Femur (tissue), 1 donor: ENCODE results near the gene EDRF1.

Experiments used
- DNase-seq: peaks from one replicate; pipeline ENCODE4 v3.0.0-alpha.2; 2017

Gene EDRF1

DNA sequence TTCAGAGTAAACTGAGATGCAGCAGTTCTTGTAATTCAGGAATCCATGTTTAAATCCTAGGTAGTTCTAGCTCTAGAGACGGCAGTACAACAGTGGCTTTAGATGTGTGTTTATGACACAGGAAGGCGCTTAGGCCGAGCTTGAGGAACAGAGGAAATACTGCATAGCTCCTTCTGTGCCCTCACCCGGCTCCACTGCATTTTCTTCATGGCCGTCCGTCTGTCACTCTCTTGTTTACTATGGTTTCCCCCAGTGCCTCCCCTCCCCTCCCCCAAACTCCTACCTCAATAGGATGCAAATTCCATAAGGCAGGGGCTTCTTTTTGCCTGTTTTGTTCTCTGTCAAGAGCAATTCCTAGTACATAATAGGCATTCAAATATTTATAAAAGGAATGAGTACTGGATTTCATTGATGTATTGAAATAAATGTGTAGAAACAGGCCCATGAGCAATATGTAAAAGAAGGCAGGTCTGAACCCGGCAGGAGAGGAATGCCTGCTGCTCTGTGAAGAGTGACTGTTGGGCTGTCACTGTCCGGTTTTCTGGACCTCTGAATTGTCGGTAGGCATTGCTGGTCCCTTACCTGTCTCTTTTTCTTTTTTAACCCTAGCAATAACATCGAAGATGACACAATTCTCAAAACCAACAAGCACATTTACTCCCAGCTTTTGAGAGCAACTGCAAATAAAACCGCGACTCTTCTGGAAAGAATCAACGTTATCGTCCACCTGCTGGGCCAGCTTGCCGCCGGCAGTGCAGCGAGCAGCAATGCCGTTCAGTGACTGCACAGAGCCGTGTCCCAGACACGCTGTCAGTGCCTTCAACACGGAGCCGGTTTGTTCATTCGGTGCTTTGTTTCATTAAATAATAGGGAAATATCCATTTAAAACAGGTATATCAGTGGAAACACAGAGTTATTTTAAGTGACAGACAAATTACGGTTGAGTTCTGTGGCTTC lies 43.5 kb downstream of the EDRF1 start:
- DNase-seq: no peak

DNA sequence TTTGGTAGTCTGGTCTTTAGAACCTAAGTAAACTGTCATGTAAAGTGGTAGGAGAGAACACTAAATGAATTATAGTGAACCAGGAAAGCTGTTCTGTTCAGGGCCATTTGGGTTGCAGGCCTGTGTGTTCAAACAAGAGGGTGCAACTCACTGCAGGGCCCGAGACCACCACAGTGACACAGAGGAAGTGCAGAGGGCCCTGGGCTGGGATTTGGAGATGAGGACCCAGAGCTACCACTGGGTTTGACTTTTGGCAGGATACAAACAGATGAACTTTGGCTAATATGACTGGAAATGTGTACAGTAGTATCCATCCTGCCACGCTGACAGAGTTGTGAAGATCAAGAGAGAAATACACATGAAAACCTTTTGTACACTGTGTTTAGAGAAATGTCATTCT lies 46.3 kb downstream of the EDRF1 start:
- no peak for DNase-seq

DNA sequence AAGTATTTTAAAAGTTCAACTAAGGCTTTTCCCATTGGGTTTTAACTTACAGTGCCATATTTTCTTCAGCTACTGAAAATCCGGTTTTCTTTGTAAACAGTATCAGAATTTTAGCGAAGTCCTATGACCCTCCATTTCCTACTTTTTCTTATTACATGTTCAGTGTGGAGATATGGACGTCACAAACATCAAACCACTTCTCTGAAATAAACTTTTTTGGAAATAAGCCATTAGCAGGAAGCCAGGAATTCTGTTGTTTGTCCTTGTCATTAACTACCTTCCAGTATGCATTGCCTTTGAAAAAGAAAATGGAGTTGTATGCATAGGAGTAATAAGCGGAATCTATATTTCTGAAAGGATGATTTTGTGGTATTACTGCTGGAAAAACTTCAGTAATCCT lies 47.0 kb downstream of the EDRF1 start:
- DNase-seq: no peak

DNA sequence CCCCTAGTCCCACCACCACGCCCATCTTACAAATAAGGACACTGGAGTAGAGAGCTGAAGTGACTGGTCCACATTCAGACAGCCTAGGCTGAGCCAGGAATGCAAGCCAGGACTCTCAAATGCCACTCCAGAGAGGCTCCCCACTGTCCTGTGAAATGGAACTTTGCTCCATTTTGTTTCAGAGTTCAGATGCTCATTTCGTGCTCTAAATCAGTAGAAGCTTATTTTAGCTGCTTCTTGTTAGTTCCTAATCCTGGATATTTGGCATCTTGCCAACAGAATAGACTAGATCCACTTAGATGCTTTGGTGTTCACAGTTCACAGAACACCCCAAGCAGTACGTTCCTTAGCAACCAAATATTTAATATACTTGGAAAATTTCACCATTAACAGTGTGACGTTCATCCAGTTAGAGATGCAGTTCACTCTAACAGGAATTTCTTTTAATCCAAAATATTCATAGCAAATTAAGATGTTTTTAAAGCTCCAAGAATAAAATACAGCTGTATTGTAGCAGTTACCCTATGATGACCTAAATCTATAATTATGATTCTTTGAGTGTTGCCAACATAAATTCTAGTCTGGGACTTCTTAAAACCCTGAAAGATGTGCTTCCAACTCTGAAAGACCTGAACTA lies 48.8 kb downstream of the EDRF1 start:
- DNase-seq: no peak

DNA sequence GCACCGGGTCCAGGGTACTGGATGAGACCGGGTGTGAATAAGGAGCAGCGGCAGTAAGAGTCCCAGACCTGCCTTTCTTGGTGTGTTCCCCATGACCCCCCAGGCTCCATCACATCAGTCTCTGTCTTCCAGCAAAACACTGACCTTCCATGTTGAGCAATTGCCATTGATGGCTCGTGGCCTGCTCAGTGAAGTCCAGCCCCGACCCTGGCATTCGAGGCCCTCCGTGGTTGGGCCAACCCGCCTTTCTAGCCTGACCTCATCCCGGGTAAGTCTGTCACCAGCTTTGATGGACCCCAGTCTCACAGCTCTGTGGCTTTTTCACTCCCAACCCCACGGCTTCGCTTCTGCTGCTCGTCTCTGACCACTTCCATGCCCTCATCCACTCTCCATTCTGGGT lies 49.7 kb downstream of the EDRF1 start:
- no peak for DNase-seq

DNA sequence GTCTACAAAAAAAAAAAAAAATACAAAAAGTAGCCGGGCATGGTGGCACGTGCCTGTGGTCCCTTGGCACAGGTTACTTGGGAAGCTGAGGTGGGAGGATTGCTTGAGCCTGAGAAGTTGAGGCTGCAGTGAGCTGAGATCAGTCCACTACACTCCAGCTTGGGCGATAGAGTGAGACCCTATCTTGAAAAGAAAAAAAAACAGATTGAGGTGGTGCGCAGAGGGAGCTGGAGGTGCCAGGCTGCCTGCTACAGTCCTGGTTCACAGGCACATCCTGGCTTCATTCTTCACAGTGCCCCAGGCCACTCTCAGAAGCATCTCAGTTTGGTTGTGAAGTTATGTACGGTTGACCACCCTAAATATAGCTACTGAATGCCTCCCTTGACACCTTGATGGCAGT lies 51.3 kb downstream of the EDRF1 start:
- DNase-seq: no peak

DNA sequence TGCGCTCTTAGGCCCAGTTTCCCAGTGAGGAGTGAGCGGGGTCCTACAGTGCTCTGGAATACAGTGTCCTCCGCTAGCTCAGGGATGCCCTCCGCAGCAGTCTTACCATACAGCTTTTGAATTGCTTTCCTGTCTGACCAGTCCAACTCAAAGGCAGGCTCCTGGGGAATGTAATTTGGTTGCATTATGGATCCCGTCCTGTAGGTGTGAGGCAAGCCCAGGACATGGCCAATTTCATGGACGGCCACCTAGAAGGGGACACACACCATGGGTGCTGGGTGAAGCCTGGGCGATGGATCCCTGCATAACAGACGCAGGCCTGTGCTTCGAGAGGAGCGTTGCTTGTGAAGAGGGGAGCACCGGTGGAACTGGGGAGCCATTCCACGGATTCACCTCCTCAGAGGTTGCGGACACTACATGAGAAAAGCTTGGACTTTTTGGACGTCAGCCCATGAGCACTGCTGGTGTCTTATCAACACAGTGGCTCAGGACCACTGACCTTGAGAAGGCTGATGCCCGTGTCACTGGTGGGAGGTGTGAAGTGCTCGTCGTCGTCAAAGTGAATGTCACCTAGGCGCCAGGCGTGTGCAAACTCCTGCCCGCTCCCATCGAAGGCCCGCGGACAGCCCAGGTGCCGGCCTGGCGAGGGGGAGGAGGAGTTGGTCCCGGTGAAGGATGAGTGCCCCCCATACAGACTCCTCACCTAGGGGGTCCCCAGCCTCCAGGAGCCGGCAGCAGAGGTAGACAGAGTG lies 52.8 kb downstream of the EDRF1 start:
- DNase-seq: no peak

DNA sequence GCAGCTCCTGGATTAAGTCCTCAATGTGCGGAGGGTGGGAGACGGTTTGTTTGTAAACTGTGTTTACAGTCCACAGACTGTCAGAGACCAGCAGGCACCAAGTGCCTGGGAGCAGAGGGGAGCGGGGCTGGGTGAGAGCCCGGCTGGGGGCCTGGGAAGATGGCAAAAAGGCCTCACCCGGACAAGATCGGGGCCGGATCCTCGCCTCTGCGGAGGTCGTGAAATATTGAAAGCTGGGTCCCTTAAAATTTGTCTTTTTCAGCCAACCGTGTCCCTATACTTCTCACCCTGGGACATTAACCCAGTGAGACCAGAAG lies 53.3 kb downstream of the EDRF1 start:
- DNase-seq: no peak

DNA sequence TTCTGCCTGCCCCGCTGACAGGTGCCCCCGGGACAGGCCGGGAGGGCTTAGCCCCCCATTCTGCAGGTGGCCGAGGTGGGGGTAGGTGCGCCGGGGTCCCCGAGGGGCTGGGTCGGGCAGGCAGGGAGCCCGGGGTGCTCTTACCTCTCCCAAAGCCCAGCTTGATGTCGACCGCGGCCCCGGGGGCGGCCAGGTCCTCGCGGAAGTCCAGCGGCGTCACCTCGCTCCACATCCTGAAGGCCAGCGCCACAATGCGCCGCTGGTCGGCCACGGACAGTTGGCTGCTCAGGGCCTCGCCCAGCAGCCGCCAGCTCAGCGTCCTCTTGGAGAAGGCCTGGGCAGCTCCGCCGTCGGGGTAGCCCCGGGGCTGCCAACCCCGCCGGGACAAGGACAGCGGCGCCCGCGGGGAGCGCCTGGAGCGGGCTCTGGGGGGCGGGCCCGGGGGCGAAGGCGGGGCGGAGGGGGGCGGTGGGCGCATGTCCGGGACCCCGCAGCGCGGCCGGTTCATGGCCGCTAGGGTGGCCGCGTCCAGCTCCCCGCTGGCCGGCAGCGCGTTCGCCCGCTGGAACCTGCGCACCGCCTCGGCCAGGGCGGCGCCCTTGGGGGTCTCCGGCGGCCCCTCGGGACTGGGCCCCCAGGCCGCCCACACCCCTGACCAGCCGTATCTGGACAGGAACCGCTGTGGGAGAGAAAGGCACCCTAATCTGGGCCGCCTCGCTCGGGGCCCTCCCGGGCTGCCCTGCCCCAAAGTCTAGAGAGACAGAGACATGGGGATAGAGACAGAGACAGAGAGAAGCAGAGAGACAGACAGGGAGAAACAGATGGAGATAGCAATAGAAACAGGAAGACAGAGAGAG lies 54.4 kb downstream of the EDRF1 start:
- DNase-seq: no peak

DNA sequence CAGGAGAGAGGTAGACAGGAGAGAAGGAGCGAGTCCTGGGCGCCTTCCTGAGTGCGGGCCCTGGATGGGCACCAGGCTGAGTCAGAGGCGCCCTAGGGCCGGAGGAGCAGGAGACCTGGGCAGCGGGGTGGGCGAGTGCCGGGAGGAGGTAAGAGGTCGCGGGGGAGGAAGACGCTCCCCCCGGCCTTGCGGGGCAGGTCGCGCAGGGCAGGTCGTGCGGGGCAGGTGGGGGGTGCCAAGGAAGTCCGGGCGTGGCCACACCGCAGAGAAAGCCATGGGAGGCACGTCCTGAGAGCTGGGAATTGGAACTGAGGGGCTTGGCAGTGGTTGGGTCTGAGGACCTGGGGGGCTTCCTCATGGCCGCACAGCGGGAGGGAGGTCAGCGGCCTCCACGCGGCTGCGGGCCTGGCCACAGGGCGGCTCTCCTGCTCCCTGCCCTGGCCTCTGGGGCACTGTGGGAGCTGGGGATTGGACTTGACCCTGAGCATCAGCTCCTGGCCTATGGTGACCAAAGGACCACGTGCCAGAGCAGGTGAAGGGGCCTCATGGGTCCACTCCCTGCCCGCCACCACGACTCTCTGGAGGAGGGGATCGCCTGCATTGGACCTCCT lies 55.2 kb downstream of the EDRF1 start:
- DNase-seq: no peak

DNA sequence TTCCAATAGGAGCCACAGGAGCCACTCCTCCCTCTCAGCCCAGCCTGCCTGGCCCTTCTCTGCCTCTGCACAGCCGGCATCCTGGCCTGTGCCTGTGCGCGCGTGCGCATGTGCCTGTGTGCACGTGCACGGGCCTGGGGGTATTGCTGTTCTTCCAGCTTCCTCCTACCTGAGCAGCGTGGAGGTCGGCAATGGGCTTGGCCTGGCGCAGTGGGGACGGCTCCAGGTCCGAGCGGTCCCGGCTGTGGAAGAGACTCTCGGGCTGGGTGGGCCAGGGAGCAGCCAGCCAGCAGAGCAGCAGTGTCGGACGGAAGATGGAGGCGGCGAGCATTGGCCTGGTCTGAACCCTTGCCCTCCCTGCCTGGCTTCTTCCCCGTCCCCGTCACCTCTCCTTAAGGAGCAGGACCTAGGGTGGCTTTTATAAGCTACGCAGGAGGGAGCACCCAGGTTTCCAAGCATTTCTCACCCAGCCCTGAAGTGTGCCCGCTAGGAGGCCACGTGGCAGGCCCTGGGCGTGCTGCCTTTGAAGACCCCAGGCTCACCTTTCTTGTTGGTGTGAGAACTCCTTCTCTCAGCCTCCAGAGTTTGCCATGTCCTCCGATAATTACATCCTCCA lies 56.1 kb downstream of the EDRF1 start, which contains the start of gene MMP21:
TSS of gene MMP21 (minus strand) at position 331 of the 616 bp plus-strand sequence. CDS start at position 331, 0 bp downstream.
- DNase-seq: no peak

DNA sequence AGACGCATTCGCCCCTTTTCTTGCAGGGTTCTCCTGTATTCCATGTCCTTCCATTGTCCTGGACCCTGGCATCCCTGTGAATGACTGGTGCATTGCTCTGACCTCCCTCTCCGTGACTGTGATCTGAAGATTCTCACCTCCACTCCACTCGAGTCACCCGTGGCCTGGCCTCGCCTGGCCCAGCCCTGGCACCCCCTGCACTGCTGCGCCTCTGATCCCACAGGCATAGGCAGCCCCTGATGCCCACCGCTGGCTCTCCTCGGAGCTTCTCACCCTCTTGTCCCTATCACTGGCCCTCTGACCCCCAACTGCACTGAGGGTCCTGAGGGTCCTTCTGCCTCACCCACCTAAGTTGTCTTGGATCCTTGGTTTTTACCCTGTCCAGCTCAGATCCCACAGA lies 58.3 kb downstream of the EDRF1 start:
- no peak for DNase-seq

DNA sequence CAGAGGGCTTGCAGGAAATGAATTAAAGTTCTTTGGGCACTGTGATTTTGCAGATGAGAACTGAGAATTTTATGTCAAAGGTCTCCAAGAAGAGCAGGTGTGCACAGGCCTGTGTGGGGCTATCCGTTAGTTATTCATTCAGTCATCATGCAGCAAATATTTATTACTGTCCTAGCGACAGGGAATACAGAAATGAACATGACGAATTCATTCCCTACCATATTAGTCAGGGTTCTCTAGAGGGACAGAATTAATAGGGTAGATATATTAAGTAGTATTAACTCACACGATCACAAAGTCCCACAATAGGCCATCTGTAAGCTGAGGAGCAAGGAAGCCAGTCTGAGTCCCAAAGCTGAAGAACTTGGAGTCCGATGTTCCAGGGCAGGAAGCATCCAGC lies 59.0 kb downstream of the EDRF1 start:
- DNase-seq: no peak

DNA sequence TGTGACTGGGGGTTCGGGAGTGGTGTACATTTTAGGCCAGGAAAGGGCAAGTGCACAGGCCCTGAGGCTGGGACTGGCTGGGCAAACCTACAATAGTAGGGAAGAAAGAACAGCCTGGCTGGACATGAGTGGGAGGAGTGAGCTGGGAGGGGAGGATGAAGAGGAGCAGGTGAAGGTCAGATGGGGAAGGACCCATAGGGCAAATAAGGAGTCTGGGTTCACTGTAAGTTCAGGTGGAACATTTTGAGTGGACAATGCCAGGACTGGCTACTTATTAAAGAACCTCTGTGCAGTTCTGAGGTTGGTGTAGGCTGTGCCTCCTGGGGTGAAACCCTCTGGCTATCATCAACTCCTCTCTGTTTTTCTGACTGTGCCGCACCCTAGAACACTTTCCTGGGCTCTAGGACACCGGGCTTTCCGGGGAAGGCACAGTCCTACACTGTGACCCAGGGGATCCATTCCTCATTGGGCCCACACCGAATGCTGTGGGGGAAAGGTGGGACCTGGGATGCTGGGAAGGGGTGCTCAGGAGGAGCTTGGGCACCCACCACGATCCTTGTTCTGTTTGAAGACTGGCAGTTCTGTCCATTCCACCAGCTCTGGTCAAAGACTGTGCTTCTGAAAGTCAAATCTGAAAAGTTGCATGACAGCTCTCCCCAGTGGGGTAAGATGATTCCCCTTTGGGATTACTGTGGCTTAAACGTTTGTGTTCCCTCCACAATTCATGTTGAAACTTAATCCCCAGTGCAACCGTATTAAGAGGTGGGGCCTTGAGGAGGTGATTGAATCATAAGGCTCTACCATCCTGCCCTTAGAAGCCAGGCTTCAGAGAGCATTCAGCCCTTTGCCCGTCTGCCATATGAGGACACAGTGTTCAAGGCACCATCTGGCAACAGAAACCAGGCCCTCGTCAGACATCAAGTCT lies 60.2 kb downstream of the EDRF1 start:
- peak; percentile 4 for DNase-seq

DNA sequence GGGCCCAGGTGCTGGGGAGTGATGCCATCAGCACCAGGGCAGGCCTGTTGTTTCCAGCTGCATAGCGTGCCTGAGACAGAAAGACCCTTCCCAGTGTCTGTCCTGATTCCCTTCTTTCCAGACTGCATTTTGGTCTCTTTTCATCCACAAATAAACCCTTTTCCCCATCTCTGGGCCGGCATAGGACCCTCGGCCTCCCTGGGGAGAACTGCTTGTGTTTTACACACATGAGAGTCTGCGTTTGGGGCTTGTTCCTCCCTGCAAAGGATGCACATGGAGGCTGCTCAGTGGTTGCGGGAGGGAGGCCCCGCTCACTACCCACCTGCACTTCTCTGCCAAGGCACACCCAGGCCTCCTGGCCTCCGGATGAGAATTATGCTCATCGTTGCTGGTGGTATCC lies 61.9 kb downstream of the EDRF1 start:
- DNase-seq: peak; percentile 11

DNA sequence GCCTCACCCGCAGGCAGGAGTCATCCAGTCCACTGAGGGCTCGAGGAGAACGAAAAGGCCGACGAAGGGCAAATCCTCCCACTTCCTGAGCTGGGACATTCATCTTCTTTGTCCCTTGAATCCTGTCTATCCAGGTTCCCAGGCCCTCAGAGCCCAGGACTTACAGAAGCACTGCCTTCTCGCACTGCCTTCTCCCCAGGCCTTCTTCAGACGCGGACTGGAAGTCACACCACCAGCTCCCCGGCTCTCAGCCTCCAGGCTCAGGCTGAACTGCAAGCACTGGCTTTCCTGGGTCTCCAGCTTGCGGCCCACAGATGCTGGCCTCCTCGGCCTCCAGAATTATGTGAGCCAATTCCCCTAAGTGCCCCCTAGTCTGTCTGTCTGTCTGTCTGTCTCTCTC lies 62.5 kb downstream of the EDRF1 start:
- peak; percentile 18 for DNase-seq

DNA sequence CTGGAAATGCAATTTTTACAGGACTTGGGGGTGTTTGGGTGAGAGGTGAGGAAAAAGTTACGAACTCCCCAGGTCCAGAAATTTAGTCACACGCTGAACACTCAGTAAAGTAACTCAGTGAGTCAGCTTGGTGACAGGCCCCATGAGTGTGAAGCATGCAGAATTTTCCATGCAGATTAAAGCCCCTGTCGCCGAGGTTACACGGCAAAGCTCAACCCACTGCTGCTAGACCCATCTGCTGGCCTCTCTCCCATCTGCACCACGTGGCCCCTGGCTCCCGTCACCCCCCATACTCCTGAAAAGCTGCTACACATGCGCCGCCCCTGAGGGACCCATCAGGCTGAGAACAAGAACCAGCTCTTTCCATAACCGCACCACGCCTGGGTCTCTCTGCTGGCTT lies 63.1 kb downstream of the EDRF1 start:
- peak; percentile 52 for DNase-seq

DNA sequence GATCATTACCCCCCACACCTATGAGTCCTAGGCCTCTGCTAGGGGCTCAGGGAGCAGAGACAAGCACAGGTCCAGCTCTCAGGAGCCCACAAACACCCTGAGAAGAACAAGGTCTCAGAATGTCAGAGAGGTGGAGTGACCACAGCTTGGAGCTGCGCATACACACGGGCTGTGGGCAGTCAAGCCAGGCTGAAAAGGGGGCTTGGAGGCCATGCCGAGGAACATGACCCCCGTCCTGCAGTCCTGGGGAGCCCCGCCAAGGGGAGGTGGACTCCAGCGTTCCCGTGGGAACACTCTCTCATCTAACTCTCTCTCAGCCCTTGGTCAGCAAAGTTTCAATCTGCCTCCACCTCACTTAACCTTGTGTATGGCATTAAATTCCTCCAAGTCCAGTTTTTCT lies 63.9 kb downstream of the EDRF1 start:
- DNase-seq: peak; percentile 6

DNA sequence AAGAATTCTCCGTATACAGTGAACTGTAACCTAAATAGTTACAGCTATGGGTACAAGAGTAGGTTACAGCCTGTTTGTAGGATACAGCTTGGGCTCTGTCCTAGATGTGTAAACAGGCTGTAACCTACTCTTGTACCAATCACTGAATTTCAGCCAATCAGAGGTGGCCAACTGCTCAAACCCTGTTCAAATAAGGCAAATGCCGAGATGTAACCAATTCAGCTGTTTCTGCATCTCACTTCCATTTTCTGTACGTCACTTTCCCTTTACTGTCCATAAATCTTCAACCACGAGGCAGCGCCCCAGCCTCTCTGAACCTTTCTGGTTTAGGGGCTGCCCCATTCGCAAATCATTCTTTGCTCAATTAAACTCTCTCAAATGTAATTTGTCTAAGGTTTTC lies 64.4 kb downstream of the EDRF1 start:
- peak; percentile 6 for DNase-seq

DNA sequence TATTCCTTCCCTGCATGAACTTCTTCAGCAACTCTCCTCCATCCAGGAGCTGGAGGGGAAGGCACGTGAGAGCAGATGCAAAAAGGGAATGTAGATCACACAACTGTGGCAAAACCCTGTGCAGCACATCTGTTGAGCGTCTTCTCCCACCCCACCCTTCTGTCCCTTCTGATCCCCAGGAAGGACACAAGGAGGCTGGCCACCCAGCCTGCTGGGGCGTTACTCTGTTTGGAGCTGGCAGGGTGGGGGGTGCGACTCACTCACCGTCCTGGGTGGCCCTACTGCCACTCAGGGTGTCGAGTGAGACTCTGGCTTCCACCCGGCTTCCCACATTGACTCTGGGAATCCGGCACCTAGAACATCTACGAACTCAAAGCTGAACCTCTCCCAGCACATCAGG lies 66.3 kb downstream of the EDRF1 start:
- DNase-seq: no peak
